Osteocyte (in vitro differentiated cells): ENCODE measurements around the gene METTL27. TPM values are rescaled to one million over a fixed set of nuclear protein-coding genes. Genes with fewer than 3 reads are reported as not detected.
A peak's percentile ranks its signal among the peaks of the same experiment; 100 is the strongest.

Experiments
- DNase-seq: peaks from one replicate; pipeline ENCODE4 v3.0.0; 2021; ENCODE audit warnings: mixed read lengths; ENCODE audit not compliant: unreplicated experiment; ENCODE audit errors: extremely low spot score
- H3K27ac Mint-ChIP-seq: one replicate; pipeline ENCODE4 v1.8.0; 2021; ENCODE audit warnings: mild to moderate bottlenecking, mixed read lengths; ENCODE audit not compliant: unreplicated experiment
- H3K27me3 Mint-ChIP-seq: one replicate; pipeline ENCODE4 v1.8.0; 2021; ENCODE audit warnings: mixed read lengths; ENCODE audit not compliant: unreplicated experiment
- H3K36me3 Mint-ChIP-seq: one replicate; pipeline ENCODE4 v1.8.0; 2021; ENCODE audit warnings: mixed read lengths; ENCODE audit not compliant: unreplicated experiment
- H3K4me1 Mint-ChIP-seq: one replicate; pipeline ENCODE4 v1.8.0; 2021; ENCODE audit warnings: mixed read lengths; ENCODE audit not compliant: unreplicated experiment
- H3K4me3 Mint-ChIP-seq: one replicate; pipeline ENCODE4 v1.8.0; 2021; ENCODE audit warnings: mild to moderate bottlenecking, moderate library complexity, mixed read lengths; ENCODE audit not compliant: unreplicated experiment
- H3K9me3 Mint-ChIP-seq: one replicate; pipeline ENCODE4 v1.8.0; 2021; ENCODE audit warnings: mixed read lengths; ENCODE audit not compliant: unreplicated experiment
- total RNA-seq: library from RNA; stranded (reverse); gene quantifications from 2 replicates; pipeline ENCODE4 v1.2.1, GENCODE V29; 2021
- TF ChIP-seq, protein P1 (sequence below): fragments of 200-600 bp; sonication (generic); IDR thresholded peaks from 2 replicates; pipeline ENCODE4 v1.5.0; 2021; ENCODE audit warnings: antibody characterized with exemption, mild to moderate bottlenecking, moderate library complexity

The METTL27 gene
- total RNA-seq, 1 donor from 2014 or later, result 2.2 TPM

- H3K27ac Mint-ChIP-seq, result no peak overlapping the region
- peaks cover 4% of the 10 kb centered on the region for H3K36me3 Mint-ChIP-seq
- peaks cover 3% of the 10 kb centered on the region for H3K9me3 Mint-ChIP-seq
- peaks cover 3% of the 10 kb centered on the region for H3K4me1 Mint-ChIP-seq
- DNase-seq, result no peak
- H3K4me3 Mint-ChIP-seq, result no peak overlapping the region
- no peaks in the 10 kb centered on the region for H3K27me3 Mint-ChIP-seq
- TF ChIP-seq, protein P1, sequence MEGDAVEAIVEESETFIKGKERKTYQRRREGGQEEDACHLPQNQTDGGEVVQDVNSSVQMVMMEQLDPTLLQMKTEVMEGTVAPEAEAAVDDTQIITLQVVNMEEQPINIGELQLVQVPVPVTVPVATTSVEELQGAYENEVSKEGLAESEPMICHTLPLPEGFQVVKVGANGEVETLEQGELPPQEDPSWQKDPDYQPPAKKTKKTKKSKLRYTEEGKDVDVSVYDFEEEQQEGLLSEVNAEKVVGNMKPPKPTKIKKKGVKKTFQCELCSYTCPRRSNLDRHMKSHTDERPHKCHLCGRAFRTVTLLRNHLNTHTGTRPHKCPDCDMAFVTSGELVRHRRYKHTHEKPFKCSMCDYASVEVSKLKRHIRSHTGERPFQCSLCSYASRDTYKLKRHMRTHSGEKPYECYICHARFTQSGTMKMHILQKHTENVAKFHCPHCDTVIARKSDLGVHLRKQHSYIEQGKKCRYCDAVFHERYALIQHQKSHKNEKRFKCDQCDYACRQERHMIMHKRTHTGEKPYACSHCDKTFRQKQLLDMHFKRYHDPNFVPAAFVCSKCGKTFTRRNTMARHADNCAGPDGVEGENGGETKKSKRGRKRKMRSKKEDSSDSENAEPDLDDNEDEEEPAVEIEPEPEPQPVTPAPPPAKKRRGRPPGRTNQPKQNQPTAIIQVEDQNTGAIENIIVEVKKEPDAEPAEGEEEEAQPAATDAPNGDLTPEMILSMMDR, result no peak
Observed at GRCh38 chr7:73812996-73813395, 29.3 kb downstream of the METTL27 start.

DNA sequence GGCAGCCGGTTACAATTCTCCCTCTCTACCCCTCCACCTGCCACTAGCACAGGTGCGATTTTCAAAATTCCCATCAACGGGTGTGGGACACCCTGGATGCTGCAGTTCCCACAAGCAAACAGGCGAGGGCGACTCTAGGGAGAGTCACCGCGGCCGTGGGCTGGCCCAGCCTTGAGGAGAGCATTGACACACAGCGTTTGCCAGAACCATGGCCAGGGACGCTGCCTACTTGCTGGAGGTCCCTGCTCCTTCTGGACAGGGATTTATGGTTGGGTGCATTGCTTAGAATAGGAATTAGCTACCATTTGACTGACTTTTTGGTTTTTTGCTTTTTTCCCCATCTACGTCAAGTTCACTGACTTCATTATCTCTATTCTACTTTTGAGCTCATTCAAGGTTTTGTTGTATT is 30.6 kb downstream of the METTL27 start:
- Mint-ChIP-seq H3K36me3 (peaks cover 4% of the 10 kb centered on the region), H3K27ac (no peak overlapping the region), H3K9me3 (peaks cover 3% of the 10 kb centered on the region), H3K27me3 (no peaks in the 10 kb centered on the region), H3K4me3 (no peak overlapping the region), H3K4me1 (peaks cover 3% of the 10 kb centered on the region)
- TF ChIP-seq, protein P1, result peak; percentile 66
- no peak for DNase-seq

GRCh38 chr7:73810998-73811360 is 31.3 kb downstream of the METTL27 start:
- Mint-ChIP-seq H3K36me3 (peaks cover 4% of the 10 kb centered on the region), H3K9me3 (peaks cover 3% of the 10 kb centered on the region), H3K4me3 (no peak overlapping the region), H3K27ac (no peak overlapping the region), H3K27me3 (no peaks in the 10 kb centered on the region), H3K4me1 (peaks cover 3% of the 10 kb centered on the region)
- TF ChIP-seq, protein P1, result no peak
- no peak for DNase-seq

GRCh38 chr7:73809467-73809951 is 32.8 kb downstream of the METTL27 start:
- TF ChIP-seq, protein P1, result no peak
- no peak overlapping the region for H3K27ac Mint-ChIP-seq
- DNase-seq, result no peak
- peaks cover 3% of the 10 kb centered on the region for H3K9me3 Mint-ChIP-seq
- H3K36me3 Mint-ChIP-seq, result peaks cover 4% of the 10 kb centered on the region
- peaks cover 3% of the 10 kb centered on the region for H3K4me1 Mint-ChIP-seq
- H3K27me3 Mint-ChIP-seq, result peaks cover 3% of the 10 kb centered on the region
- H3K4me3 Mint-ChIP-seq, result no peak overlapping the region

GRCh38 chr7:73802459-73802858 is 39.9 kb downstream of the METTL27 start:
- DNase-seq, result no peak
- TF ChIP-seq, protein P1, result no peak
- Mint-ChIP-seq H3K4me3 (no peak overlapping the region), H3K27ac (no peak overlapping the region), H3K36me3 (no peaks in the 10 kb centered on the region), H3K27me3 (peaks cover 20% of the 10 kb centered on the region), H3K9me3 (no peaks in the 10 kb centered on the region), H3K4me1 (no peaks in the 10 kb centered on the region)
